Activated naive CD4-positive, alpha-beta T cell treated with anti-CD3 and anti-CD28 coated beads, Interleukin-2, amount 10 ng/mL, durations not matched to agents 7 days and 5 days (primary cell): ENCODE data around the gene ELK3.

Source experiments
- CTCF ChIA-PET: fragments of 350-600 bp; sonication (Branson Sonifier 250); formaldehyde crosslinking; loops from one replicate; lab custom pipeline; 2021; ENCODE audit warnings: antibody characterized with exemption; lab: Charles Lee
- DNase-seq: peaks from one replicate; pipeline ENCODE4 v3.0.0-alpha.2; 2020
- H3K27ac Mint-ChIP-seq: one replicate; pipeline ENCODE4 v1.8.0; 2021; ENCODE audit warnings: mild to moderate bottlenecking, moderate library complexity, mixed read lengths
- H3K27me3 Mint-ChIP-seq: one replicate; pipeline ENCODE4 v1.8.0; 2021; ENCODE audit warnings: mild to moderate bottlenecking, mixed read lengths
- H3K36me3 Mint-ChIP-seq: one replicate; pipeline ENCODE4 v1.8.0; 2021; ENCODE audit warnings: mixed read lengths
- H3K4me1 Mint-ChIP-seq: one replicate; pipeline ENCODE4 v1.8.0; 2021; ENCODE audit warnings: mixed read lengths
- H3K4me3 Mint-ChIP-seq: one replicate; pipeline ENCODE4 v1.8.0; 2021; ENCODE audit warnings: mild to moderate bottlenecking, moderate library complexity, mixed read lengths
- H3K9me3 Mint-ChIP-seq: one replicate; pipeline ENCODE4 v1.8.0; 2021; ENCODE audit warnings: mixed read lengths

Gene ELK3

DNA sequence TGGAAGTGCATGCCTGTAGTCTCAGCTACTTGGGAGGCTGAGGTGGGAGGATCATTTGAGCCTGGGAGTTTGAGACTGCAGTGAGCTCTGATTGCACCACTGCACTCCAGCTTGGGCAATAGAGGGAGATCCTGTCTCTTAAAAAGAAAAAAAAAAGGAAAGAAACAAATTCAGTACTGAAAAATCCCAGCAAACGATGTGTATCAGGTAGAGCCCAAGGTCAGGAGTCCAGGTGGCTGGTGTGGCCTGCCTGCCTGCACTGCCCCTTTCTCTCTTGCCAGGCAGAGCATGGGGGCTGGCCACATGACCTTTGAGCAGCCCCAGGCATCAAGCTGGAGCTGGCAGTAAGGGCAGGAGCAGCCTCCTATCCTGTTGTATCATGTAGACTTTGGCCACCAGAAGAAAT is 31.8 kb downstream of the ELK3 start:
- CTCF ChIA-PET: no interaction called here
- H3K27me3 Mint-ChIP-seq: no peaks in the 10 kb centered on the region
- H3K36me3 Mint-ChIP-seq: peaks cover 49% of the 10 kb centered on the region
- H3K4me1 Mint-ChIP-seq: peaks cover 2% of the 10 kb centered on the region
- no peak for DNase-seq
- H3K9me3 Mint-ChIP-seq: peaks cover 4% of the 10 kb centered on the region
- H3K4me3 Mint-ChIP-seq: no peak overlapping the region
- H3K27ac Mint-ChIP-seq: no peak overlapping the region

GRCh38 chr12:96226401-96226800 is 32.2 kb downstream of the ELK3 start:
- DNase-seq: peak; percentile 6
- Mint-ChIP-seq H3K9me3 (peaks cover 4% of the 10 kb centered on the region), H3K27ac (no peak overlapping the region), H3K4me3 (no peak overlapping the region), H3K4me1 (peaks cover 2% of the 10 kb centered on the region), H3K27me3 (no peaks in the 10 kb centered on the region), H3K36me3 (peaks cover 48% of the 10 kb centered on the region)
- CTCF ChIA-PET: no interaction called here

- Mint-ChIP-seq H3K4me1 (peaks cover 2% of the 10 kb centered on the region), H3K27ac (no peak overlapping the region), H3K9me3 (peaks cover 4% of the 10 kb centered on the region), H3K36me3 (peaks cover 49% of the 10 kb centered on the region), H3K27me3 (no peaks in the 10 kb centered on the region), H3K4me3 (no peak overlapping the region)
- DNase-seq: no peak
- CTCF ChIA-PET: interaction anchor here (0.9 kb wide), 1 partner anchor 290 kb away, joined by 3 read pairs; no protein-coding TSS in a partner anchor
Measured at GRCh38 chr12:96226801-96227348, 32.7 kb downstream of the ELK3 start.

- Mint-ChIP-seq H3K4me1 (no peaks in the 10 kb centered on the region), H3K27ac (no peak overlapping the region), H3K27me3 (no peaks in the 10 kb centered on the region), H3K36me3 (peaks cover 47% of the 10 kb centered on the region), H3K9me3 (no peaks in the 10 kb centered on the region), H3K4me3 (no peak overlapping the region)
- DNase-seq: no peak
- CTCF ChIA-PET: interaction anchor here (0.9 kb wide), 1 partner anchor 289 kb away, joined by 3 read pairs; no protein-coding TSS in a partner anchor
Measured at GRCh38 chr12:96227365-96228106, 33.4 kb downstream of the ELK3 start.

GRCh38 chr12:96228566-96229248 is 34.5 kb downstream of the ELK3 start:
- Mint-ChIP-seq H3K36me3 (peaks cover 40% of the 10 kb centered on the region), H3K4me3 (no peak overlapping the region), H3K27ac (no peak overlapping the region), H3K9me3 (no peaks in the 10 kb centered on the region), H3K4me1 (no peaks in the 10 kb centered on the region), H3K27me3 (no peaks in the 10 kb centered on the region)
- DNase-seq: peak; percentile 7
- CTCF ChIA-PET: interaction anchor here (0.7 to 1.2 kb wide), 2 partner anchors 167 to 288 kb away, joined by 3 read pairs; no protein-coding TSS in a partner anchor

DNA sequence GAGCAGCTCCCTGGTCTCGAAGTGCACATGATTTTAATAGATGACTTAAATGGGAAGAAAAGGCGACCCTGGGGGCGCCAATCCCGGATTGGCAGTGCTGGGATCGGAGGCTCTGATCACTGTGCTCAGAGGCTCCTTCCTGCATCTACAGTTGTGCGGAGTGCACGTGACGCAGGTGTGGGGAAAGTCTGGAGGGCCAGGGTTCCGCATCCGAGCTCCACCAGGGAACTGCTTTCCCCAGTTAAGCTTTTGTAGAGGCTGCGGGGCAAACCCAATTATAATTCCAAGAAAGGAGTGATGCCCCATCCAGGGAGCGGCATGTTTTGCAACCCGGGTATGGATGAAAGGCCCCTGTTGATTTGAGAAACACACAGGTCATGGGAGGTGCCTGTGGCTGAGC is 36.5 kb downstream of the ELK3 start:
- H3K27ac Mint-ChIP-seq: no peak overlapping the region
- no peak overlapping the region for H3K4me3 Mint-ChIP-seq
- CTCF ChIA-PET: no interaction called here
- H3K27me3 Mint-ChIP-seq: no peaks in the 10 kb centered on the region
- H3K4me1 Mint-ChIP-seq: peaks cover 12% of the 10 kb centered on the region
- peaks cover 35% of the 10 kb centered on the region for H3K36me3 Mint-ChIP-seq
- no peak for DNase-seq
- H3K9me3 Mint-ChIP-seq: no peaks in the 10 kb centered on the region

DNA sequence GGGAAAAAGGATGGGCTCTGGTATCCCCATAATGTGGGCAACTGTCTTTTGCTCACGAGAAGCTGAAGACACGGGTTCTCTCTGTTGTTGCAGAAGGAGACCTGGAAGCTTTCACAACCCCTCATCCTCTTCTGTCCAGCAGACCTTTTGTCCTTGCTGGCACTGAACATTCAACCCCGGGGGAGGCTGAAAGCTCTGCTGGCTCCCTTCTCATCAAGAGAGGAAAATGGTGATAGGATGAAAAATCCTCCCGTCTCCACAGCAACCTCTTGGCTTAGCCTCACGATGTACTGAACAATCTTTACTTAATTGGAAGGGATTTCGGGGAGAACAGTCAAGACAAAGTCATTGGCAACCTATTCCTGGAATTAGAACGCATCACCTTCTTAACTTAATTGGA is 39.0 kb downstream of the ELK3 start:
- Mint-ChIP-seq H3K27ac (no peak overlapping the region), H3K4me3 (no peak overlapping the region), H3K27me3 (no peaks in the 10 kb centered on the region), H3K9me3 (no peaks in the 10 kb centered on the region), H3K36me3 (peaks cover 37% of the 10 kb centered on the region), H3K4me1 (peaks cover 36% of the 10 kb centered on the region)
- DNase-seq: no peak
- CTCF ChIA-PET: no interaction called here

DNA sequence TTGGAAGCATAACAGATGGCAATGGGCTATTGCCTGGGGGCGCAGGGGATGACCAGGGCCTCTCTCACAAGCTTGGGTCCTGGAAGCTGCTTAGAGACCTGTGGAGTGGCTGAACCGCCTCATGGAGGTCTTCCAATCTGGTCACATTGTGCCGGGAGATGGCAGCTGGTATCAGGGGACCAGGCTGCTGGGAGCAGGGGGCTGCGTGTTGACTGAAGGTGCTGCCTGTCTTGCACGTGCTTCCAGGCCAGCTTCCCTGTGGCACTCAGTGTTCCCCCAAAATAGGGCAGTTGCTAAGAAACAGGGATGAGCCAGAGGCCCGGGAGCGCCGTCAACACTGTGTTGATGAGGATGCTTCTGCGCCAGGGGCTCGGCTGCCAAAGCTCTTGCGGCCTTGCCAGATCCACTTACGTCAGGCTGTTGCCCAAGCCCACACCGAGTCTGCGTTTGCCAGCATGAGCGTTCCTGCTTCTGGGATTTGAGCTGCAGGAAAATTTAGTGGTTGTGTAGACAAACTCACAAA is 39.8 kb downstream of the ELK3 start:
- H3K27me3 Mint-ChIP-seq: no peaks in the 10 kb centered on the region
- CTCF ChIA-PET: interaction anchor here (1.2 to 1.5 kb wide), 2 partner anchors 19 to 174 kb away, joined by 3 to 5 read pairs; no protein-coding TSS in a partner anchor
- peaks cover 38% of the 10 kb centered on the region for H3K36me3 Mint-ChIP-seq
- no peak overlapping the region for H3K27ac Mint-ChIP-seq
- DNase-seq: no peak
- no peaks in the 10 kb centered on the region for H3K9me3 Mint-ChIP-seq
- peaks cover 40% of the 10 kb centered on the region for H3K4me1 Mint-ChIP-seq
- no peak overlapping the region for H3K4me3 Mint-ChIP-seq

- Mint-ChIP-seq H3K27ac (peak overlapping the region; percentile 68), H3K4me1 (peaks cover 40% of the 10 kb centered on the region), H3K4me3 (no peak overlapping the region), H3K9me3 (no peaks in the 10 kb centered on the region), H3K27me3 (no peaks in the 10 kb centered on the region), H3K36me3 (peaks cover 38% of the 10 kb centered on the region)
- DNase-seq: no peak
- CTCF ChIA-PET: interaction anchor here (1.2 to 1.5 kb wide), 3 partner anchors 19 to 282 kb away, joined by 3 to 5 read pairs (median 3); no protein-coding TSS in a partner anchor
Measured at GRCh38 chr12:96234591-96235483, 40.7 kb downstream of the ELK3 start.

GRCh38 chr12:96235484-96235826 is 41.3 kb downstream of the ELK3 start:
- H3K9me3 Mint-ChIP-seq: no peaks in the 10 kb centered on the region
- no peak for DNase-seq
- H3K27ac Mint-ChIP-seq: no peak overlapping the region
- no peaks in the 10 kb centered on the region for H3K27me3 Mint-ChIP-seq
- CTCF ChIA-PET: interaction anchor here (1.3 kb wide), 1 partner anchor 281 kb away, joined by 3 read pairs; no protein-coding TSS in a partner anchor
- no peak overlapping the region for H3K4me3 Mint-ChIP-seq
- H3K4me1 Mint-ChIP-seq: peaks cover 45% of the 10 kb centered on the region
- peaks cover 37% of the 10 kb centered on the region for H3K36me3 Mint-ChIP-seq

DNA sequence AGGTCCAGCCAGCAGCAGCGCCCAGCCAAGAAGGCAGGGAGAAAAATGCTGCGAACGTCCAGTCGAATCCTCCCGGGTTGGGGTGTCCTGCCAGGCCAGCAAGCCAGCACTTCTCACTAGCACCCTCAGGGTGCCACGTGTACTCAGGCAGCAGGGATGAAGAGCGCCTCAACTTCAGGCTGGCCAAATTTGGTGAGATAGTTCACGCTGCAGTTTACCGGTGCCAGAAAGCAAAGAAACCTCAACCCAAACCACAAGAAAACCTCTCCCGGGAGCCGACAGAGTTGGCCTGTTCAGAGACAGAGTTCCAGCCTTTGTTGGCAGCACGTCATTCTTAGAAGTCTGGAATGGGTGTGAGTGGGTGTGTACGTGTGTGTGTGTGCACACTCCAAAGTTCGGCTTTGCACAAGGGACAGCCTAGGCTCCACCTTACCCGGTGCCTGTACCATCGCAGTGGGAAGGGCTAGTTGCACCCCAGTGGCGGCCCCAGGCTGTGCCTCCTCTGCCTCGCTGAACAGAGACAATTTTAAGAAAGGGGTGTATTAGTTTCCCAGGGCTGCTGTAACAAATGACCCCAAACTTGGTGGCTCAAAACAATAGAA is 42.1 kb downstream of the ELK3 start:
- H3K27me3 Mint-ChIP-seq: no peaks in the 10 kb centered on the region
- peaks cover 43% of the 10 kb centered on the region for H3K36me3 Mint-ChIP-seq
- CTCF ChIA-PET: interaction anchor here (0.6 to 1.0 kb wide), 2 partner anchors 21 to 98 kb away, joined by 4 to 5 read pairs; no protein-coding TSS in a partner anchor
- DNase-seq: peak; percentile 48
- H3K4me3 Mint-ChIP-seq: no peak overlapping the region
- no peaks in the 10 kb centered on the region for H3K9me3 Mint-ChIP-seq
- peaks cover 54% of the 10 kb centered on the region for H3K4me1 Mint-ChIP-seq
- peak overlapping the region; percentile 33 for H3K27ac Mint-ChIP-seq

DNA sequence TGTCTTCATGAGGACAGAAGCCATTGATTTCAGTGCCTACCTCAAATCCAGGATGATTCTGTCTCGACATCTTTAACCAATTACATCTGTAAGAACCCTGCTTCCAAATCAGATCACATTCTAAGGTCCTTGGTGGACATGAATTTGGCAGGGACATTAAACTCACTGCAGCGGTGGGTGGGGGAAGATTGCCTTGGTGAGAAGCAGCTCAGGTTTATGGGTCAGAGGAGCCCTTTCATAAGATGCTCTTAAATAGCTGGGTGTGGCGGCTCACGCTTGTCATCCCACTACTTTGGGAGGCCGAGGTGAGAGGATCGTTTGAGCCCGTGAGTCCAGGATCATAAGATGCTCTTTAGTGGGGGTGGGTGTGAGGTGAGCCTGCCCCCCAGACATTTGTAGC is 42.9 kb downstream of the ELK3 start:
- Mint-ChIP-seq H3K4me1 (peaks cover 61% of the 10 kb centered on the region), H3K27ac (no peak overlapping the region), H3K27me3 (no peaks in the 10 kb centered on the region), H3K9me3 (no peaks in the 10 kb centered on the region), H3K36me3 (peaks cover 43% of the 10 kb centered on the region), H3K4me3 (no peak overlapping the region)
- no peak for DNase-seq
- CTCF ChIA-PET: interaction anchor here (0.6 to 1.5 kb wide), 3 partner anchors 21 to 253 kb away, joined by 3 to 5 read pairs (median 4); partner anchors contain the start of gene CFAP54

- no peaks in the 10 kb centered on the region for H3K9me3 Mint-ChIP-seq
- no peak overlapping the region for H3K4me3 Mint-ChIP-seq
- H3K36me3 Mint-ChIP-seq: peaks cover 43% of the 10 kb centered on the region
- H3K4me1 Mint-ChIP-seq: peaks cover 66% of the 10 kb centered on the region
- H3K27ac Mint-ChIP-seq: peak overlapping the region; percentile 29
- no peaks in the 10 kb centered on the region for H3K27me3 Mint-ChIP-seq
- DNase-seq: peak; percentile 56
- CTCF ChIA-PET: interaction anchor here (1.0 to 1.5 kb wide), 4 partner anchors 22 to 279 kb away, joined by 3 to 6 read pairs (median 4); partner anchors contain the start of gene CFAP54
Measured at GRCh38 chr12:96237465-96238077, 43.4 kb downstream of the ELK3 start.
